ENCODE data around the gene DNAH12. TPM values are rescaled to one million over a fixed set of nuclear protein-coding genes. Genes with fewer than 3 reads are reported as not detected.

DNAH12 gene
- total and polyA plus RNA-seq, 2 of the 4 experiments (the other 2 are of a cell fraction): under 0.01 to 0.02 TPM

DNA sequence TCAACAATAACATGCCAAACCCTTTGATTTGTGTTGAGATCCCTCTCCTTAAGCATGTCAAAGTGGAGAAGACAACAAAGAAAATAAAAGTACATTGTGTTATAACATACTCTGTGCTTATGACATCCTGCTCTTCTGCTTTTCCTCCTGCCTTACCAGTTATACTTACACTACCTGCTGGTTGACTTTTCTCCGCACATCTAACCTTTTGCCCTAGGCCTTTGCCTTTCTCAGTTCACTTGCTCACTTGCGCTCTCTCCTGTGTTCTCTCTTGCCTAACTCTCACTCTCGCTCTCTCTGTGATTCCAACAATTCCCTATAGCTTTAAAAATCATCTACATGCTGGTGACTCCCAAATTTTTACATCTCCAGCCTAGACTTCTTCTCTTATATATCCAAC, 5.7 kb downstream of the DNAH12 start:
- no peak overlapping the region for H3K4ac ChIP-seq (ENCODE audit: low read depth, low read length)
- WGBS, 2 experiments (ENCODE audit: extremely low coverage in 2 of 2, insufficient read length in 1 of 2): 80% methylated on average over 1 of the region's 3 CpGs; no CpG with 5 or more reads in 1 of the 2 experiments
- POLR2A ChIA-PET (ENCODE audit: unreplicated experiment): no interaction called here

More for the DNA sequence above, 5.7 kb downstream of the DNAH12 start:
- no peak overlapping the region for H2AK9ac ChIP-seq (replicated peaks; ENCODE audit: low read depth, low read length, poor library complexity)
- no peak overlapping the region for H3K4me2 ChIP-seq (ENCODE audit: low read depth, low read length)
- H3K9me1 ChIP-seq (ENCODE audit: insufficient read depth, low read length): no peaks in the 10 kb centered on the region
- no peak overlapping the region for H4K91ac ChIP-seq (ENCODE audit: insufficient read depth, low read depth, low read length)
- H2BK5ac ChIP-seq (ENCODE audit: low read depth, low read length, poor library complexity, severe bottlenecking): no peak overlapping the region
- H2BK120ac ChIP-seq (ENCODE audit: low read depth, low read length): no peak overlapping the region
- H2AK5ac ChIP-seq (ENCODE audit: low read depth, low read length): no peak overlapping the region
- no peak overlapping the region for H2BK20ac ChIP-seq (ENCODE audit: low read depth, low read length)
- no peak overlapping the region for H4K8ac ChIP-seq (ENCODE audit: low read depth in 2 of 2, low read length in 2 of 2)
- in situ Hi-C loops (cut with MboI; ENCODE audit: low sequenced_read_pairs) (no loop called here), dilution Hi-C loops (cut with HindIII; ENCODE audit: low sequenced_read_pairs, unreplicated experiment) (no loop called here), intact Hi-C loops (cut with micrococcal nuclease) (no loop called here)
- H3K4me1 ChIP-seq (ENCODE audit: control insufficient read depth, insufficient read depth, low read length): no peaks in the 10 kb centered on the region
- DNase-seq: no peak
- TF ChIP-seq USF2 (IDR thresholded peaks at IDR 0.05; ENCODE audit: low read depth, low read length): no peak
- no peak for TF ChIP-seq NFE2L2 (IDR thresholded peaks at IDR 0.05; ENCODE audit: low read depth, low read length)
- no peak for TF ChIP-seq ELK1 (IDR thresholded peaks at IDR 0.05; ENCODE audit: borderline replicate concordance, low read depth, low read length)
- TF ChIP-seq CHD1 (IDR thresholded peaks at IDR 0.05; ENCODE audit: low read depth, low read length): no peak
- TF ChIP-seq SMC3 (IDR thresholded peaks at IDR 0.05; ENCODE audit: low read depth, low read length): no peak
- TF ChIP-seq POLR2A (IDR thresholded peaks at IDR 0.05; ENCODE audit: low read depth, low read length): no peak
- TF ChIP-seq BHLHE40 (IDR thresholded peaks at IDR 0.05; ENCODE audit: low read depth, low read length): no peak
- no peak for TF ChIP-seq RCOR1 (IDR thresholded peaks at IDR 0.05; ENCODE audit: insufficient replicate concordance, low read length)
- TF ChIP-seq MXI1 (IDR thresholded peaks at IDR 0.05; ENCODE audit: borderline replicate concordance, low read depth, low read length): no peak
- TF ChIP-seq RAD21 (IDR thresholded peaks at IDR 0.05; ENCODE audit: low read length): no peak
- H3K18ac ChIP-seq (ENCODE audit: low read depth, low read length): no peak overlapping the region
- H3K27ac ChIP-seq (ENCODE audit: insufficient read depth, low read length): no peak overlapping the region
- H3K9me3 ChIP-seq (ENCODE audit: control insufficient read depth, insufficient read depth, low read length): no peaks in the 10 kb centered on the region
- CTCF ChIA-PET: interaction anchor here (1.6 kb wide), 1 partner anchor 17 kb away, joined by 3 read pairs; the partner anchor contains the start of gene PDE12
- no peaks in the 10 kb centered on the region for H3K36me3 ChIP-seq (ENCODE audit: control insufficient read depth, insufficient read depth, low read length)
- no peak for ATAC-seq (ENCODE audit: low read depth)
- no peaks in the 10 kb centered on the region for H3K27me3 ChIP-seq (ENCODE audit: control insufficient read depth, insufficient read depth, low read length)
- H2BK15ac ChIP-seq (ENCODE audit: low read depth, low read length): no peak overlapping the region
- no peak overlapping the region for H3K14ac ChIP-seq (replicated peaks; ENCODE audit: low read depth, low read length)
- H3K23ac ChIP-seq (ENCODE audit: low read depth, low read length): no peak overlapping the region
- BruUV-seq (replicated peaks): no TSS peak
- H4K5ac ChIP-seq (ENCODE audit: low read depth, low read length): no peak overlapping the region
- no peaks in the 10 kb centered on the region for H3K79me1 ChIP-seq (ENCODE audit: low read depth in 1 of 2, low read length in 2 of 2)
- H4K20me1 ChIP-seq (ENCODE audit: insufficient read depth, low read length): no peaks in the 10 kb centered on the region
- H3K56ac ChIP-seq (ENCODE audit: extremely low read depth, insufficient read depth, low read length): no peak overlapping the region
- no peak overlapping the region for H2AFZ ChIP-seq (replicated peaks; ENCODE audit: low read length, poor library complexity)
- H3K4me3 ChIP-seq (ENCODE audit: insufficient read depth, low read depth, low read length): no peak overlapping the region
- no peak overlapping the region for H3K9ac ChIP-seq (ENCODE audit: low read depth, low read length)

Data from IMR-90 (cell line).